B cell (primary cell): ENCODE measurements around the gene VPS51. TPM values are rescaled to one million over a fixed set of nuclear protein-coding genes. Genes with fewer than 3 reads are reported as not detected.

Experiments used
- ATAC-seq: fragments of 200-7000 bp; cut with Tn5 transposase; one replicate; pipeline ENCODE4 v1.10.0; 2021; ENCODE audit warnings: low read depth, mild to moderate bottlenecking, moderate number of reproducible peaks, moderate library complexity
- CTCF ChIA-PET: fragments of 350-600 bp; sonication (Branson Sonifier 250); formaldehyde crosslinking; loops from one replicate; lab custom pipeline; 2021; ENCODE audit warnings: antibody characterized with exemption, inconsistent platforms; lab: Charles Lee
- POLR2A ChIA-PET: fragments of 350-600 bp; sonication (Branson Sonifier 250); formaldehyde crosslinking; loops from one replicate; lab custom pipeline; 2021; ENCODE audit warnings: antibody characterized with exemption; lab: Charles Lee
- DNase-seq: peaks from one replicate; pipeline ENCODE4 v3.0.0; 2013
- H2AFZ ChIP-seq: 2 replicates; pipeline ENCODE4 v1.6.1; 2012; ENCODE audit warnings: mild to moderate bottlenecking, low read depth, low read length; ENCODE audit not compliant: insufficient read depth, poor library complexity, severe bottlenecking
- H3K27ac ChIP-seq, 2 donors: 1 replicate in 1 of 2; 2 replicates in 1 of 2; pipeline ENCODE4 v1.5.1; 2012 to 2013; ENCODE audit warnings: low read length in 2 of 2, mild to moderate bottlenecking in 2 of 2, moderate library complexity in 1 of 2
- H3K27me3 ChIP-seq, 4 experiments: fragments of 200-600 bp in 1 of 4; sonication (generic) in 1 of 4; replicated peaks in 1 of 4; 1 replicate in 2 of 4; 2 replicates in 2 of 4; pipeline versions ENCODE4 v1.6.1 to v1.7.0; 2013 to 2016; ENCODE audit warnings: low read length in 3 of 4, mild to moderate bottlenecking in 2 of 4, mixed read lengths in 1 of 4, moderate library complexity in 1 of 4; ENCODE audit not compliant: insufficient read depth in 4 of 4, control insufficient read depth in 3 of 4; ENCODE audit errors: control extremely low read depth in 1 of 4
- H3K36me3 ChIP-seq, 2 experiments: replicated peaks in 1 of 2; 1 replicate in 1 of 2; 2 replicates in 1 of 2; pipeline versions ENCODE4 v1.6.1 to v1.7.1; 2013; ENCODE audit warnings: low read length in 1 of 2; ENCODE audit not compliant: insufficient read depth in 2 of 2, control insufficient read depth in 1 of 2; ENCODE audit errors: control extremely low read depth in 1 of 2, extremely low read depth in 1 of 2
- H3K4me1 ChIP-seq, 2 donors: fragments of 200-600 bp in 1 of 2; sonication (generic) in 1 of 2; 1 replicate in 1 of 2; 2 replicates in 1 of 2; pipeline versions ENCODE4 v1.5.1 to v1.6.1; 2013 to 2017; ENCODE audit warnings: low read length in 2 of 2; ENCODE audit not compliant: control insufficient read depth in 2 of 2, insufficient read depth in 2 of 2
- H3K4me2 ChIP-seq: replicated peaks from 2 replicates; pipeline ENCODE3; 2012; ENCODE audit warnings: mild to moderate bottlenecking, low read depth, low read length; ENCODE audit not compliant: poor library complexity, severe bottlenecking
- H3K4me3 ChIP-seq, 5 experiments: fragments of 200-600 bp in 1 of 5; sonication (generic) in 1 of 5; 1 replicate in 3 of 5; 2 replicates in 2 of 5; pipeline versions ENCODE4 v1.5.1 to v1.7.0; 2011 to 2016; ENCODE audit warnings: low read length in 4 of 5, mild to moderate bottlenecking in 4 of 5, low read depth in 2 of 5, control low read depth in 1 of 5, moderate library complexity in 1 of 5; ENCODE audit not compliant: insufficient read depth in 1 of 5; ENCODE audit errors: control extremely low read depth in 1 of 5, extremely low read depth in 1 of 5
- H3K79me2 ChIP-seq: fragments of 200-600 bp; sonication (generic); one replicate; pipeline ENCODE4 v1.6.0; 2016; ENCODE audit warnings: low read length; ENCODE audit not compliant: control insufficient read depth, insufficient read depth
- H3K9ac ChIP-seq: fragments of 200-600 bp; sonication (generic); 2 replicates; pipeline ENCODE4 v1.6.1; 2017; ENCODE audit warnings: mild to moderate bottlenecking, low read length, moderate library complexity
- H3K9me3 ChIP-seq, 3 donors: one replicate each; pipeline versions ENCODE4 v1.6.1 to v1.7.1; 2013; ENCODE audit warnings: low read length in 2 of 3; ENCODE audit not compliant: control insufficient read depth in 2 of 3, insufficient read depth in 1 of 3; ENCODE audit errors: control extremely low read depth in 1 of 3
- H4K20me1 ChIP-seq: 2 replicates; pipeline ENCODE4 v1.6.0; 2012; ENCODE audit warnings: mild to moderate bottlenecking, low read length; ENCODE audit not compliant: insufficient read depth, control insufficient read depth, poor library complexity, severe bottlenecking
- H3K27ac Mint-ChIP-seq: one replicate; pipeline ENCODE4 v1.8.0; 2021; ENCODE audit warnings: mixed read lengths
- H3K27me3 Mint-ChIP-seq: one replicate; pipeline ENCODE4 v1.8.0; 2021; ENCODE audit warnings: mixed read lengths
- H3K4me1 Mint-ChIP-seq: one replicate; pipeline ENCODE4 v1.8.0; 2021; ENCODE audit warnings: mixed read lengths
- H3K4me3 Mint-ChIP-seq: one replicate; pipeline ENCODE4 v1.8.0; 2021; ENCODE audit warnings: mixed read lengths
- H3K9me3 Mint-ChIP-seq: one replicate; pipeline ENCODE4 v1.8.0; 2022; ENCODE audit warnings: mixed read lengths; ENCODE audit not compliant: insufficient read depth
- EZH2 ChIP-seq: IDR thresholded peaks from 2 replicates; pipeline ENCODE4 v1.6.1; 2012; ENCODE audit warnings: borderline replicate concordance, low read depth, mild to moderate bottlenecking, moderate library complexity, low read length; ENCODE audit not compliant: insufficient read depth, poor library complexity, severe bottlenecking
- WGBS: methylation state at CpG from one replicate; pipeline ENCODE4 v1.1.5; 2013; ENCODE audit warnings: missing lambda C conversion rate; ENCODE audit not compliant: insufficient coverage; 5-methylcytosine and 5-hydroxymethylcytosine counted together
- intact Hi-C: fragments of 100-400 bp; cut with micrococcal nuclease; formaldehyde crosslinking; loops from one replicate; pipeline ENCODE4 v1.10.0; 2022
- polyA plus RNA-seq: library from polyadenylated mRNA; depleted of rRNA; stranded (reverse); fragments of >200 nt; gene quantifications from 2 replicates; pipeline ENCODE4 v1.2.3, GENCODE V29; 2012
- total RNA-seq, 2 donors: library from RNA; stranded (reverse); fragments of 120-200 nt in 1 of 2; gene quantifications; 1 replicate in 1 of 2; 2 replicates in 1 of 2; pipeline versions ENCODE4 v1.2.3 to v1.2.4, GENCODE V29; 2013 to 2022
- TF ChIP-seq, protein P1 (sequence below): fragments of 200-600 bp; IDR thresholded peaks from one replicate; pipeline ENCODE4 v1.8.0; 2022; ENCODE audit warnings: antibody characterized with exemption, mild to moderate bottlenecking

The VPS51 gene
- total and polyA plus RNA-seq, 2 donors (not counting 1 experiment from before 2014, with no cell fraction given) = 206 to 223 TPM

DNA sequence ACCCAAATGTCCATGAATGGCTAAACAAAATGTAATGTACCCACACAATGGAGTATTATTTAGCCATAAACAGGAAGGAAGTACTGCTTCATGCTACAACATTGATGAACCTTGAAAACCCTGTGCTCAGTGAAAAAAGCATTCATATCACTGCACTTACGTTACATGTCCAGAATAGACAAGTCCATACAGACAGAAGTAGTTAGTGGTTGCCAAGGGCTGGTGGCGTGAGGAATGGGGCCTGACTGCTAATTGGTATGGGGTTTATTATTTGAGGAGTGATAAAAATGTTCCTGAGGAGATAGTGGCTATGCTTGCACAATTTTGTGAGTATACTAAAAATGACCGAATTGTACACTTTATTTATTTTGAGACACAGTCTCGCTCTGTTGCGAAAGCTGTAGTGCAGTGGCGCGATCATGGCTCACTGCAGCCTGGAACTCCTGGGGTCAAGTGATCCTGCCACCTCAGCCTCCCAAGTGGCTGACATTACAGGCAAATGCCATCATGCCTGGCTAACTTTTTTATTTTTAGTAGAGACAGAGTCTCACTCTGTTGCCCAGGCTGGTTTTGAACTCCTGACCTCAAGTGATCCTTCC lies 46.0 kb downstream of the VPS51 start:
- no peak overlapping the region for H3K27ac Mint-ChIP-seq
- ATAC-seq (no peak), DNase-seq (no peak)
- TF ChIP-seq, protein P1, sequence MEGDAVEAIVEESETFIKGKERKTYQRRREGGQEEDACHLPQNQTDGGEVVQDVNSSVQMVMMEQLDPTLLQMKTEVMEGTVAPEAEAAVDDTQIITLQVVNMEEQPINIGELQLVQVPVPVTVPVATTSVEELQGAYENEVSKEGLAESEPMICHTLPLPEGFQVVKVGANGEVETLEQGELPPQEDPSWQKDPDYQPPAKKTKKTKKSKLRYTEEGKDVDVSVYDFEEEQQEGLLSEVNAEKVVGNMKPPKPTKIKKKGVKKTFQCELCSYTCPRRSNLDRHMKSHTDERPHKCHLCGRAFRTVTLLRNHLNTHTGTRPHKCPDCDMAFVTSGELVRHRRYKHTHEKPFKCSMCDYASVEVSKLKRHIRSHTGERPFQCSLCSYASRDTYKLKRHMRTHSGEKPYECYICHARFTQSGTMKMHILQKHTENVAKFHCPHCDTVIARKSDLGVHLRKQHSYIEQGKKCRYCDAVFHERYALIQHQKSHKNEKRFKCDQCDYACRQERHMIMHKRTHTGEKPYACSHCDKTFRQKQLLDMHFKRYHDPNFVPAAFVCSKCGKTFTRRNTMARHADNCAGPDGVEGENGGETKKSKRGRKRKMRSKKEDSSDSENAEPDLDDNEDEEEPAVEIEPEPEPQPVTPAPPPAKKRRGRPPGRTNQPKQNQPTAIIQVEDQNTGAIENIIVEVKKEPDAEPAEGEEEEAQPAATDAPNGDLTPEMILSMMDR = no peak
- no peak for TF ChIP-seq EZH2
- Histone ChIP-seq H3K4me2 (no peak overlapping the region), H3K27me3 (no peaks in the 10 kb centered on the region), H3K27ac (no peak overlapping the region), H3K79me2 (peaks cover 21% of the 10 kb centered on the region), H3K9ac (no peak overlapping the region), H2AFZ (no peak overlapping the region), H4K20me1 (no peaks in the 10 kb centered on the region), H3K4me1 (peaks cover 17 to 25% of the 10 kb centered on the region in 2 donors), H3K36me3 (no peaks in the 10 kb centered on the region), H3K9me3 (no peaks in the 10 kb centered on the region), H3K4me3 (no peak overlapping the region)
- intact Hi-C loops = no loop called here
- no peaks in the 10 kb centered on the region for H3K9me3 Mint-ChIP-seq
- POLR2A ChIA-PET = no interaction called here
- H3K4me1 Mint-ChIP-seq = peaks cover 32% of the 10 kb centered on the region
- 52% methylated on average over 5 of the region's 7 CpGs for WGBS
- no peaks in the 10 kb centered on the region for H3K27me3 Mint-ChIP-seq
- no peak overlapping the region for H3K4me3 Mint-ChIP-seq
- CTCF ChIA-PET = no interaction called here

DNA sequence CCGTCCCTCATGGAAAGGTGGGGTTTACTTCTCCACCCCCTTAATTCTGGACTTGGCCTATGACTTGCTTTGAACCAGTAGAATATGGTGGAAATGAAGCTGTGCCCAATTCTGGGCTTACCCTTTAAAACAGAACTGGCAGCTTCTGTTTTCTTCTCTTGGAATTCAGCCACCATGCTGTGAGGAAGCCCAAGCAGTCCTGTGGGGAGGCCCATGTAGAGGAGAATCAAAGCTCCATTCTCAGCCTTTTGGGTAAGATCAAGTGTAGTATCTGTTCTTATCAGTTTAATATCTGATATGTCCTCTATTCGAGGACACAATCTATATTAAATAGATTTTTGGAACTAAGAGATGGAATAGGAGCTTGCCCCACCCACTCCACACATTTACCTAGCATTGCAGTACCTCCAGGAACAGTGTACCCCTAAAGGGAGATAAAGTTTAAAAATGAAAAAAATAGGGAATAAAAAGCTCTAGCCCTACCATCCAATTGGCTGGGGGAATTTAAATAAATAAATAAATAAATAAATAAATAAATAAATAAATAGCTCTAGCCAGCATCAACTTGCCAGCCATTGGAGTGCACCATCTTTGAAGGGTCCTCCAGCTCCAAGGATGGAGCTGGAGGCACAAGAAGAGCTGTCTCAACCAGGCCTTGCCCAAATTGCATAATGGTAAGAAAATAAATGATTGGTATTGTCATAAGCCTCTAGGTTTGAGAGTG lies 51.5 kb downstream of the VPS51 start:
- no peaks in the 10 kb centered on the region for H3K27me3 ChIP-seq
- H3K36me3 ChIP-seq = no peaks in the 10 kb centered on the region
- no peak overlapping the region for H3K4me3 ChIP-seq
- H3K27ac ChIP-seq = no peak overlapping the region
- Mint-ChIP-seq H3K4me3 (no peak overlapping the region), H3K9me3 (no peaks in the 10 kb centered on the region), H3K27ac (no peak overlapping the region), H3K4me1 (peaks cover 37% of the 10 kb centered on the region), H3K27me3 (no peaks in the 10 kb centered on the region)
- TF ChIP-seq, protein P1 = no peak
- no peak for TF ChIP-seq EZH2
- ChIA-PET POLR2A (interaction anchor here (0.6 kb wide), 1 partner anchor 399 kb away, joined by 4 read pairs; no protein-coding TSS in a partner anchor), CTCF (interaction anchor here (0.8 kb wide), 1 partner anchor 32 kb away, joined by 3 read pairs; no protein-coding TSS in a partner anchor)
- DNase-seq (no peak), ATAC-seq (no peak)
- H3K9me3 ChIP-seq = no peaks in the 10 kb centered on the region
- H3K79me2 ChIP-seq = no peaks in the 10 kb centered on the region
- H3K4me2 ChIP-seq = no peak overlapping the region
- peaks cover 23 to 28% of the 10 kb centered on the region in 2 donors for H3K4me1 ChIP-seq
- no peaks in the 10 kb centered on the region for H4K20me1 ChIP-seq
- WGBS = no CpG with 5 or more reads among the region's 2 CpGs
- H3K9ac ChIP-seq = no peak overlapping the region
- intact Hi-C loops = no loop called here
- H2AFZ ChIP-seq = no peak overlapping the region
